GM19452 (cell line): ENCODE data around the gene ASB13.
"Not testable (repeated sequence)": the region's sequence is repeated elsewhere in the genome, so short reads cannot be mapped to it uniquely, and the experiment has no call there.

Experiments
- ATAC-seq: cut with Tn5 transposase; IDR thresholded peaks from one replicate; pipeline ENCODE4 v1.9.1; 2021; ENCODE audit not compliant: unreplicated experiment

ASB13 gene

GRCh38 chr10:5608608-5609220, 57.7 kb downstream of the ASB13 start:
- no peak for ATAC-seq

- no peak for ATAC-seq
These were observed 58.8 kb downstream of the ASB13 start for GRCh38 chr10:5607594-5607993.

GRCh38 chr10:5606864-5607263, 59.5 kb downstream of the ASB13 start:
- ATAC-seq: no peak

- ATAC-seq: no peak
These were observed 60.1 kb downstream of the ASB13 start for GRCh38 chr10:5606321-5606720.

GRCh38 chr10:5604961-5605360, 61.4 kb downstream of the ASB13 start:
- no peak for ATAC-seq

- ATAC-seq: no peak
These were observed 62.0 kb downstream of the ASB13 start for GRCh38 chr10:5604236-5604925.

GRCh38 chr10:5603848-5604170, 62.6 kb downstream of the ASB13 start:
- ATAC-seq: no peak

GRCh38 chr10:5603091-5603847, 63.1 kb downstream of the ASB13 start:
- no peak for ATAC-seq

GRCh38 chr10:5601826-5602495, 64.4 kb downstream of the ASB13 start:
- no peak for ATAC-seq

- no peak for ATAC-seq
These were observed 65.5 kb downstream of the ASB13 start for GRCh38 chr10:5600908-5601307.

- ATAC-seq: no peak
These were observed 66.5 kb downstream of the ASB13 start for GRCh38 chr10:5599613-5600520.

GRCh38 chr10:5598085-5598690, 68.2 kb downstream of the ASB13 start:
- no peak for ATAC-seq

GRCh38 chr10:5596611-5597341, 69.6 kb downstream of the ASB13 start:
- no peak for ATAC-seq

- no peak for ATAC-seq
These were observed 70.4 kb downstream of the ASB13 start for GRCh38 chr10:5595994-5596471.

GRCh38 chr10:5595591-5595990, 70.8 kb downstream of the ASB13 start:
- no peak for ATAC-seq

- no peak for ATAC-seq
These were observed 71.3 kb downstream of the ASB13 start for GRCh38 chr10:5595095-5595494.

GRCh38 chr10:5594271-5595049, 71.9 kb downstream of the ASB13 start:
- no peak for ATAC-seq

GRCh38 chr10:5593347-5593746, 73.0 kb downstream of the ASB13 start:
- ATAC-seq: not testable (repeated sequence)

GRCh38 chr10:5592070-5592469, 74.3 kb downstream of the ASB13 start:
- ATAC-seq: no peak
